ENCODE results near the gene STX1B. TPM values are rescaled to one million over a fixed set of nuclear protein-coding genes. Genes with fewer than 3 reads are reported as not detected.
A peak's percentile ranks its signal among the peaks of the same experiment; 100 is the strongest.

The STX1B gene
- total RNA-seq, 1 donor from 2014 or later, result 1.4 TPM

GRCh38 chr16:30974348-30974747 lies 36.1 kb downstream of the STX1B start:
- Mint-ChIP-seq H3K9me3 (ENCODE audit: low read depth) (no peaks in the 10 kb centered on the region), H3K36me3 (ENCODE audit: low read depth) (peaks cover 43% of the 10 kb centered on the region), H3K27ac (ENCODE audit: unreplicated experiment) (no peak overlapping the region), H3K4me3 (ENCODE audit: unreplicated experiment) (no peak overlapping the region), H3K4me1 (ENCODE audit: low read depth) (no peaks in the 10 kb centered on the region), H3K27me3 (ENCODE audit: low read depth) (no peaks in the 10 kb centered on the region)
- DNase-seq (ENCODE audit: low spot score), result no peak
- no peak for TF ChIP-seq CTCF (IDR thresholded peaks at IDR 0.05)

DNA sequence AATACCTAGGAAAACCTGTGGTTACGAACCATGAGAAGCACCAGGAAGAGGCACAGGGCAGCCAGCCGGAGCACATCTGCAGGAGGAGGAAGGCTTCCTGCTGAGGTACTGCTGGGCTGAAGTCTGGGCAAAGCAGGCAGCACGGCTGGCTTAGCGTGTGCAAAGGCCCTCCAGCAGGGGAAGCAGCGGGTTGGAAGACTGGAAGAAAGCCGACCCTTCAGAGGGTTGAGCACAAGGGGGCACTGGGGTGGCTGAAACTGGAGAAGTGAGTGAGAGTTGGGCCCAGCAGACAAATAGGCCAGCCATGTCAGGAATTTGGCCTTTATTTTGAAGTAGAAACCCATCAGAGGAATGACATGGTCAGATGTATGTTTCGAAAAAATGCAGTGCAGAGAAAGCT lies 37.6 kb downstream of the STX1B start:
- H3K27me3 Mint-ChIP-seq (ENCODE audit: low read depth), result no peaks in the 10 kb centered on the region
- H3K9me3 Mint-ChIP-seq (ENCODE audit: low read depth), result no peaks in the 10 kb centered on the region
- no peak for DNase-seq (ENCODE audit: low spot score)
- peaks cover 43% of the 10 kb centered on the region for H3K36me3 Mint-ChIP-seq (ENCODE audit: low read depth)
- no peaks in the 10 kb centered on the region for H3K4me1 Mint-ChIP-seq (ENCODE audit: low read depth)
- H3K27ac Mint-ChIP-seq (ENCODE audit: unreplicated experiment), result no peak overlapping the region
- peak; percentile 43 for TF ChIP-seq CTCF (IDR thresholded peaks at IDR 0.05)
- H3K4me3 Mint-ChIP-seq (ENCODE audit: unreplicated experiment), result no peak overlapping the region

DNA sequence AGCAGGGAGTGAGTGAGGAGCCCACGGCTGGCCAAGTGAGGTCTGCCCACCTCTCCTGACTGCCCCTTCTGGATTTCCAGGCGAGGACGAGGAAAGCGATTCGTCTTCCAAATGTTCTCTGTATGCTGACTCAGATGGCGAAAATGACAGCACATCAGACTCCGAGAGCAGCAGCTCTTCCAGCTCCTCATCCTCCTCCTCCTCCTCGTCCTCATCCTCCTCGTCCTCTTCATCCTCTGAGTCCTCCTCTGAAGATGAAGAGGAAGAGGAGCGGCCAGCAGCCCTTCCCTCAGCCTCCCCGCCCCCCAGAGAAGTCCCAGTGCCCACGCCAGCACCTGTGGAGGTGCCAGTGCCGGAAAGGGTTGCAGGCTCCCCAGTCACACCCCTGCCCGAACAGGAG lies 39.1 kb downstream of the STX1B start:
- no peaks in the 10 kb centered on the region for H3K4me1 Mint-ChIP-seq (ENCODE audit: low read depth)

DNA sequence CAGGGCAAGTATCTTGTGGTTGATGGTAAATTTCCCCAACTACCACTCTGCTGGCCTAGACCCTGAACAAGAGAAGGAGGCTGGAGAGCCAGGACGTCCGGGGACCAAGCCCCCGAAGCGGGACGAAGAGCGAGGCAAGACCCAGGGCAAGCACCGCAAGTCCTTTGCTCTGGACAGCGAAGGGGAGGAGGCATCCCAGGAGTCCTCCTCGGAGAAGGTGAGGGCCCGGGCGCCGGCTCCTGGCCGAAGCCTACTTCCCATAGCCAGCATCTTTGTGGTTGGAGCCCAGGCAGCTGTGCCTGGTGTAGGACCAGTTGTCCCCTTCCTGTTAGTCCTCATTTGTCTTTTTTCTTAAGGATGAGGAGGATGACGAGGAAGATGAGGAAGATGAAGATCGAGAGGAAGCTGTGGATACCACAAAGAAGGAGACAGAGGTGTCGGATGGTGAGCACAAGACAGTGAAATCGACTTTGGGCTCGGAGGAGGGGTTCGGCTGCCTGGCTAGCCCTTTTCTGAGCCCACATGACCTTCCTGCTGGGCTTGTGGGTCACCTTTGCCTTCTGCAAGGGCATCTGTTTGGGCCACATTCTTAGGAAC lies 41.1 kb downstream of the STX1B start:
- Mint-ChIP-seq H3K36me3 (ENCODE audit: low read depth) (peaks cover 56% of the 10 kb centered on the region), H3K9me3 (ENCODE audit: low read depth) (no peaks in the 10 kb centered on the region), H3K4me3 (ENCODE audit: unreplicated experiment) (no peak overlapping the region), H3K4me1 (ENCODE audit: low read depth) (no peaks in the 10 kb centered on the region), H3K27me3 (ENCODE audit: low read depth) (no peaks in the 10 kb centered on the region), H3K27ac (ENCODE audit: unreplicated experiment) (no peak overlapping the region)
- TF ChIP-seq CTCF (IDR thresholded peaks at IDR 0.05), result no peak
- DNase-seq (ENCODE audit: low spot score), result no peak

More for the DNA sequence above, 39.1 kb downstream of the STX1B start:
- Mint-ChIP-seq H3K4me3 (ENCODE audit: unreplicated experiment) (no peak overlapping the region), H3K27me3 (ENCODE audit: low read depth) (no peaks in the 10 kb centered on the region), H3K36me3 (ENCODE audit: low read depth) (peaks cover 52% of the 10 kb centered on the region), H3K27ac (ENCODE audit: unreplicated experiment) (no peak overlapping the region), H3K9me3 (ENCODE audit: low read depth) (no peaks in the 10 kb centered on the region)
- no peak for DNase-seq (ENCODE audit: low spot score)
- no peak for TF ChIP-seq CTCF (IDR thresholded peaks at IDR 0.05)

GRCh38 chr16:30967795-30968194 lies 42.6 kb downstream of the STX1B start:
- no peak for TF ChIP-seq CTCF (IDR thresholded peaks at IDR 0.05)
- no peaks in the 10 kb centered on the region for H3K9me3 Mint-ChIP-seq (ENCODE audit: low read depth)

More at GRCh38 chr16:30967795-30968194, 42.6 kb downstream of the STX1B start:
- H3K4me3 Mint-ChIP-seq (ENCODE audit: unreplicated experiment), result no peak overlapping the region
- H3K4me1 Mint-ChIP-seq (ENCODE audit: low read depth), result no peaks in the 10 kb centered on the region
- no peak overlapping the region for H3K27ac Mint-ChIP-seq (ENCODE audit: unreplicated experiment)
- peaks cover 55% of the 10 kb centered on the region for H3K36me3 Mint-ChIP-seq (ENCODE audit: low read depth)
- no peak for DNase-seq (ENCODE audit: low spot score)
- H3K27me3 Mint-ChIP-seq (ENCODE audit: low read depth), result no peaks in the 10 kb centered on the region
